GM18519 (cell line): ENCODE measurements around the gene DAB1.

Source experiments
- ATAC-seq: cut with Tn5 transposase; IDR thresholded peaks from one replicate; pipeline ENCODE4 v1.9.1; 2021; ENCODE audit warnings: mild to moderate bottlenecking, moderate library complexity; ENCODE audit not compliant: unreplicated experiment, low FRiP score

Gene DAB1

GRCh38 chr1:57423656-57424211 lies at the start of gene DAB1:
Gene DAB1, minus strand, starts transcription at chr1:57424060. Its CDS starts 133,030 bp downstream, at chr1:57291030.
- ATAC-seq, result no peak

DNA sequence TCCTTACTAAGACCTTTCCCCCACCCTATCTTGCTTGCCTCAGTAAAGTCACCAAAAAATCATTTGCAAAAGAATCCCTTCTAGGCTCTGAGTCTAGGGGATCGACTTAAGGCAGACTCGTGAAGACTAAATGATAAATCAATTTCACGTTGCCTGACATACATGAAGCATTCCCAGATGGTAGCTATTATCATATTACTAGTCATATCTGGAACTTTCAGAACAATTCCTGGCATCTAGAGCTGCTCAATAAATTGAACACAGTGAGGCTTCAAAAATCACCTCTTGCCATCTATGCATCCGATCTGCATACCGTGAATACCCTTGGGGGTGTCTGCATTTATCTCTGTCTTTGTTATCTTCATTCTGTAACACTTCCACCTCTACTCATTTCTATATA lies 49.6 kb upstream of the DAB1 start:
- ATAC-seq, result no peak

DNA sequence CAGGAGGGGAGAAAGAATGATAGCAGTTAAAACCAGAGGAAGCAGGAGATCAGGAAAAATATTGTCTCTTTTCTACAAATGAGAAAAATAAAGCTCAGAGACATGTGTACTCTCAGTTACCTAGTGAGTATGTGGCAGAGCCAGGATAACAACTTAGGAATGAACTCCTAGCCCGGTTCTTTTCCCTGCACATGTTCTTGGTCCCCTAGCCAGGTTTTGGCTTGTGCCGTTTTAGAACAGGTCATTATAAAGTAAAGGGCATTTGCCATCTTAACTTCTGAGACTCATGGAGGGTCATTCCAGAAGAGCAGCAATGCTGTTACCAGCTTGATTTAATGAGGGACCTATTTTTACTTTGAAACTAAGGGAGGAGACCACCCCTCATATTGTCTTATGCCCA lies 48.1 kb upstream of the DAB1 start:
- no peak for ATAC-seq

- no peak for ATAC-seq
Measured at GRCh38 chr1:57470036-57470435, 46.2 kb upstream of the DAB1 start.

DNA sequence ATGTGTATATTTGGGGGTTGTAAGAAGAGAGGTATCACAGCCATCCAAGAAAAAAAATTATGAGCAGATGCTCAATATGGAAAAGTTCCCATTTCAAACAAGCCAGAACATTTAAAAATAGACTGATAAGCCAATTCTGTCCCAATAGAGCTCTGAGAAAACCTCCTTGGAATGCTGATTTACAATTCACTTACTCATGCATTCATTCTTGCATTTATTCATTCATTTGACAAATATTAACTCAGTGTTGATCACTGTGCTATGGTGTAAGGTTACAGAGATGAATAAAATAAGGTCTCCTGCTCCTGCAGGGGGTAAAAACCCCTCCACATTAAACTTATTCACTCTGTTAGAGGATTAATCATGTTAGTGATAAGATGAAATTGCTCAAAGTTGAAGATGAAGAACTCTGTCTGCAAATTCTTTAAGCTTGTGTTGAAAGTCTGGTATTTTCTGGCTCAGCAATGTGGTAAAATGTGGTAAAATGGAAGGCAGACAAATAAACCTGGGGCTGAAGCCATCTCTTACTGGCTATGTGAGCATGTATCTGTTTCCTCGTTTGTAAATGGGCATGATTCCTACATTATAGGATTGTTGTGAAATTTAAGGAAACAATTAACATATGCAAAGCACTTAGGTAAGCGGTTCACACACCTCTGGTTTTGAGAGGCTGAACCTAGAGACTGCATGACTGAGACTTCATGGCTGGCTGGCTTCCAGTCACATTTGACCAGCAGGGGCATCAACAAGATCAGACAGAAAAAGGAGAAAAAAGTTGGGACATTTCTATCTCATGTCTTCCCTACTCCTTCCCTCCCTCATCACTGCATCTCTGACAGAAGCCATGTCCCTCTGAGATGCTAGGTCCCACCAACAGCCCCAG lies 45.0 kb upstream of the DAB1 start:
- no peak for ATAC-seq

- no peak for ATAC-seq
Measured at GRCh38 chr1:57467830-57468229, 44.0 kb upstream of the DAB1 start.

- ATAC-seq, result no peak
Measured at GRCh38 chr1:57464756-57465155, 40.9 kb upstream of the DAB1 start.

DNA sequence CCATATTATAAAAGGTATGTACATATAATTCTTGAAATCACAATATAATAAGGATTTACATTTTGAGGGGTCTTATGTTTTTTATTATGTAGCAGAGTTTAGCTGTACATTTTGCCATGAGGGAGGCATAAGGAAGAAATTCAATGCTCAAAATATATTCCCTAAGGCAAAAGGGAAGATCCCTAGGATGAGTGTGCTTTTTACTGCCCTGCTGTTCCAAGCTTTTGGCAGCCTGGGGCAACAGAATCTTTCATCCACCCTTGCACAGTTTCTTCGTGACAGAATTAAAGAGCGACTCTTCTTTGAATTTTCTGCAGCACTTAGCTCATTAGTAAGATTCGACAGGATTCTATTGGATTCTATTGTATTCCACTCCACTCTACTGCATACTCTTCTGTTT lies 39.5 kb upstream of the DAB1 start:
- ATAC-seq, result no peak

- ATAC-seq, result no peak
Measured at GRCh38 chr1:57461405-57461804, 37.5 kb upstream of the DAB1 start.

DNA sequence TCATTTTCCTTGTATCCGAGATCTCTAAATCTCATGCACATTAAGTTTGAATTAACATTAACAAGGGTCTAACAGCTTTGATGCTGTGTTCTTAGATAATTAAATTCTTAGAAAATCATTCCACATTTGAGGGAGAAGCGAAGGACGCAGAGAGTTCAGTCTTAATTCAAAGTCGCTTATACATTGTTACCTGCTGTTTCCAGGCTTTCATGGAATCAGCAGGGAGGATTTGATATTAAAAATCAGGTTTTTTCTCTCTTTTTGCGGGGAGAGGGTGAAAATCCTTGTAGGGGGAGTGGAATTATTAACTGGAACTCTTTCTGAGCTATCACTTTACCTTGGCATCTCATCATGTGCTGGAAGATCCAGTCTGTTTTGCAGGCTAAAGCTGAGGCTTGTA lies 27.7 kb upstream of the DAB1 start:
- no peak for ATAC-seq

DNA sequence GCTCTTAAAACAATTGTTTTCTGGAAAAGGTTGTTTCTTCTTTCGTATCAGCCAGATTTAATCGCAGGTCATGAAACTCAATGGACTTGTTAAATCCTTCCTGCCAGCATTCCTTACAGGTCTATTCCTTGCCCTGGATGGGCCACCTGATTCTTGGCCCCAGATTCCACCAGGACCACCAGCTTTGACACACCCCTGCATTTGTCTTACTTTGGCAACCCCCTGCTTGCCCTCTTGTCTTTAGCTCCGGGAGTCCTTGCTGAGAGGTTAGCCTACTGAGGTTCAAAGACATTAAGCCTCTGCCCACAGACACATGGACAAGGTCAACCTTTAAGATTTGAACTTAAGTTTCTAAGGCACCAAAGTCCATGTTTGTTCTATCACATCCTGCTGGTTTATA lies 27.1 kb upstream of the DAB1 start:
- ATAC-seq, result no peak

GRCh38 chr1:57447551-57447950 lies 23.7 kb upstream of the DAB1 start:
- ATAC-seq, result no peak

- ATAC-seq, result no peak
Measured at GRCh38 chr1:57443004-57443403, 19.1 kb upstream of the DAB1 start.

GRCh38 chr1:57440096-57440495 lies 16.2 kb upstream of the DAB1 start:
- ATAC-seq, result no peak

- no peak for ATAC-seq
Measured at GRCh38 chr1:57431400-57431799, 7.5 kb upstream of the DAB1 start.

DNA sequence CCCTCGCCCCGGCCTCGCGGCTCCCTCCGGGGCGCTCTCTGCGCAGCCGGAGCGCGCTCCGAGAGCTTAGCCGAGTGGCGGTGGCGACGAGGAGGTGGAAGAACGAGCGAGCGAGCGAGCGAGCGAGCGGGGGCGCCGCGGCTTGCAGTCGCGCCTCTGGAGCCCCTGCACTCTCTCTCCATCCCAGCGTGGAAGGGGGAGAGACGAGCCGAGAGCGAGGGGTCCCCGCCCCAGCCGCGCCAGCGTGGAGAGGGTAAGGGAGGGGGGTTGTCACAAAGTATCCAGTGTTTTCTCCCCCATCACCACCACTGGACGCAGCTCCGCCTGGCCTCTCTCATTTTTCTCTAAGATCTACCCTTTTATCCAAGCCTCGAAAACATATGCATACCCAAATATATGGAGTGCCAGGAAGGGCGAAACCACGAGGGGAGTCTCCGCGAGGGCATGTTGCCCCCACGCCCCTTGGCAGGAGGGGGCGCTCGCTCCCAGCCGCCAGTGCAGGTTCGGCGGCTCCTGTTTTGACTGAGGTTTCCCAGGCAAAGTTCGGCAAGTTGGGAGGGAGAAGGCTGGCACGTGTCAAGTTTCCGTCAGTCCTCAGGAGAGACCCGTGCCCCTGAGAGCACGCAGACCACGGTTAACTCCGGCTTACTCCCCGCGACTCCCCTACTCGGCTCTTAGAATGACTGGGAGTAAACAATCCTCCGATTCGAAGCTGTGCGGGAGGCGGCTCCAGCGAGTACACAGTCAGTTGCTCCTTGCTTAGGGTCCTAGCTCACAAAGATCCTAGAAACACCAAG lies 569 bp upstream of the DAB1 start:
- no peak for ATAC-seq

DNA sequence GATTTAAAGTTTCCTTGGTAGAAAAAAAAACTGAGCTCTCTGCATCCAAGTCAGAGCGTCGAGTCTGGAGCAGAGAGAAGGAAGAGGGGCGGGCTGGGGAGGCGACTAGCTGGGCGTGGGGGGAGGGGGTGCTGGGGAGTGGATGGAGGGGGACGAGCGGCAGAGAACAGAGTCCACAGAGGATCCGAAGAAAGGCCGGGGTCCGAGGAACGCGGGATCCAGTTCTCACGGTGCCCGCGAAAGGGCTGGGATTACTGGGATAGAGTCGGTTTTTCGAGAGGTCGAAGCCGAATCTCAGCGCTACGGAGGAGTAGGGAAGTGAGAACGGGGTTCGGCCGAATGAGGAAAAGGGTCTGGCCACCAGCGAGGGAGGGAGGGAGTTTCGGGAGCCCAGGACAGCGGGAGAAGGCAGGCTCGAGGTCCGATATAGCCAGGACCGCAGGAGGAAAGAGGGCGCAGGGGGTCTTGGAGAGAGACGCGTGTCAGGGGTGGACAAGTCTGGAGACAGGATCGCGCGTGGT lies 665 bp downstream of the DAB1 start:
- ATAC-seq, result no peak

- ATAC-seq, result no peak
Measured at GRCh38 chr1:57422271-57423134, 1.4 kb downstream of the DAB1 start.

DNA sequence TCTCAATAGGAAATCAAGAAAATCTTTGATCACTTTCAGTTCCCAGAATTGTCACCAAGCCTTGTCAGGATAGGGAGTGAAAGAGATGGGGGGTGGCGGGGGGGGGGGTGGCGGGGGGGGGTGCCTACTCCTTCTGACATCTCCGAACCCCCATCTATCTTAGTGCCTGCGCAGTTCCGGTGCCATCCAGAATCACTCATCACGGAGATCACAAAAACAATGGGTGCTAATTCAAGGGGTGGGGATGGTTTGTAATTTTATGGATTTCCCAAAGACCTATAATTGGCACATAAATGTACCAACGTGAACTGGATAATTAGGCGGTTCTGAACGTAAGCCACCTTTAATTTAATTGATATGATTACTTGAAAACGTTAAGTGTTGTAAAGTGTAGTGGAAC lies 2.1 kb downstream of the DAB1 start:
- no peak for ATAC-seq
